Sigmoid colon (tissue), 3 donors: ENCODE results near the gene GJD4.

Source experiments
- POLR2A ChIP-seq, 2 donors: fragments of 450-650 bp; IDR thresholded peaks; one replicate each; pipeline ENCODE4 v1.6.1; 2016; ENCODE audit warnings: antibody characterized with exemption in 2 of 2, mild to moderate bottlenecking in 2 of 2, moderate library complexity in 2 of 2
- TF ChIP-seq, protein P1 (sequence below), 4 experiments: fragments of 450-650 bp in 3 of 4; fragments of 200-600 bp in 1 of 4; IDR thresholded peaks; one replicate each; pipeline ENCODE4 v1.5.1; 2016 to 2019; ENCODE audit warnings: antibody characterized with exemption in 4 of 4, mild to moderate bottlenecking in 3 of 4, moderate library complexity in 2 of 4

- TF ChIP-seq, protein P1, sequence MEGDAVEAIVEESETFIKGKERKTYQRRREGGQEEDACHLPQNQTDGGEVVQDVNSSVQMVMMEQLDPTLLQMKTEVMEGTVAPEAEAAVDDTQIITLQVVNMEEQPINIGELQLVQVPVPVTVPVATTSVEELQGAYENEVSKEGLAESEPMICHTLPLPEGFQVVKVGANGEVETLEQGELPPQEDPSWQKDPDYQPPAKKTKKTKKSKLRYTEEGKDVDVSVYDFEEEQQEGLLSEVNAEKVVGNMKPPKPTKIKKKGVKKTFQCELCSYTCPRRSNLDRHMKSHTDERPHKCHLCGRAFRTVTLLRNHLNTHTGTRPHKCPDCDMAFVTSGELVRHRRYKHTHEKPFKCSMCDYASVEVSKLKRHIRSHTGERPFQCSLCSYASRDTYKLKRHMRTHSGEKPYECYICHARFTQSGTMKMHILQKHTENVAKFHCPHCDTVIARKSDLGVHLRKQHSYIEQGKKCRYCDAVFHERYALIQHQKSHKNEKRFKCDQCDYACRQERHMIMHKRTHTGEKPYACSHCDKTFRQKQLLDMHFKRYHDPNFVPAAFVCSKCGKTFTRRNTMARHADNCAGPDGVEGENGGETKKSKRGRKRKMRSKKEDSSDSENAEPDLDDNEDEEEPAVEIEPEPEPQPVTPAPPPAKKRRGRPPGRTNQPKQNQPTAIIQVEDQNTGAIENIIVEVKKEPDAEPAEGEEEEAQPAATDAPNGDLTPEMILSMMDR (IDR thresholded peaks at IDR 0.05), result no peak
- TF ChIP-seq POLR2A (IDR thresholded peaks at IDR 0.05), result no peak
Observed at GRCh38 chr10:35576730-35577129, 28.4 kb upstream of the GJD4 start.
